SK-N-SH (cell line): Measurements from ENCODE around the gene SSBP1. TPM values are rescaled to one million over a fixed set of nuclear protein-coding genes. Genes with fewer than 3 reads are reported as not detected.

Experiments
- CTCF ChIA-PET: fragments of 300-600, 350-600 bp; formaldehyde crosslinking; extraction: SDS; loops from one replicate; lab custom pipeline; 2021; lab: Yijun Ruan, JAX
- POLR2A ChIA-PET: fragments of 350-600 bp; sonication (Branson Sonifier 250); formaldehyde crosslinking; extraction: SDS; loops from one replicate; lab custom pipeline; 2020; ENCODE audit warnings: antibody characterized with exemption, inconsistent platforms; lab: Yijun Ruan, JAX
- DNase-seq: peaks from one replicate; pipeline ENCODE4 v3.0.0; 2012
- H2AFZ ChIP-seq: fragments of 200-600 bp; sonication (generic); 2 replicates; pipeline ENCODE4 v1.8.1; 2016; ENCODE audit warnings: antibody characterized with exemption, mild to moderate bottlenecking, low read depth
- H3F3A ChIP-seq: fragments of 200-600 bp; sonication (generic); replicated peaks from 2 replicates; pipeline ENCODE3; 2016; ENCODE audit warnings: antibody characterized with exemption, mild to moderate bottlenecking; ENCODE audit not compliant: insufficient read depth
- H3K27ac ChIP-seq, 2 experiments: fragments of 200-500 bp in 1 of 2; fragments of 200-600 bp in 1 of 2; sonication (Bioruptor generic) in 1 of 2; sonication (generic), shearing (Covaris generic) in 1 of 2; 2 replicates each; pipeline versions ENCODE4 v1.5.1 to v1.6.1; 2014 to 2016; ENCODE audit warnings: low read depth in 2 of 2, inconsistent platforms in 1 of 2, low read length in 1 of 2, mild to moderate bottlenecking in 1 of 2, mixed read lengths in 1 of 2
- H3K27me3 ChIP-seq: fragments of 200-600 bp; sonication (generic), shearing (Covaris generic); 2 replicates; pipeline ENCODE4 v1.6.1; 2016; ENCODE audit warnings: mixed run types; ENCODE audit not compliant: insufficient read depth
- H3K36me3 ChIP-seq, 2 experiments: fragments of 200-500 bp in 1 of 2; fragments of 200-600 bp in 1 of 2; sonication (Bioruptor generic) in 1 of 2; sonication (generic) in 1 of 2; replicated peaks in 1 of 2; 2 replicates each; pipeline versions ENCODE3 to v1.5.1; 2014 to 2016; ENCODE audit warnings: low read length in 1 of 2, mild to moderate bottlenecking in 1 of 2; ENCODE audit not compliant: insufficient read depth in 2 of 2, control insufficient read depth in 1 of 2
- H3K4me1 ChIP-seq, 2 experiments: fragments of 200-500 bp in 1 of 2; fragments of 200-600 bp in 1 of 2; sonication (Bioruptor generic) in 1 of 2; sonication (generic), shearing (Covaris generic) in 1 of 2; 2 replicates each; pipeline versions ENCODE4 v1.5.1 to v1.6.1; 2014 to 2016; ENCODE audit warnings: low read depth in 1 of 2, low read length in 1 of 2, mixed run types in 1 of 2; ENCODE audit not compliant: insufficient read depth in 2 of 2, control insufficient read depth in 1 of 2
- H3K4me2 ChIP-seq: fragments of 200-600 bp; sonication (generic), shearing (Covaris generic); 2 replicates; pipeline ENCODE4 v1.6.1; 2017; ENCODE audit warnings: mixed run types
- H3K4me3 ChIP-seq, 2 experiments: fragments of 200-500 bp in 1 of 2; fragments of 200-600 bp in 1 of 2; sonication (Bioruptor generic) in 1 of 2; sonication (generic), shearing (Covaris generic) in 1 of 2; 2 replicates each; pipeline versions ENCODE4 v1.5.1 to v1.8.1; 2014 to 2016; ENCODE audit warnings: low read depth in 2 of 2, inconsistent platforms in 1 of 2, low read length in 1 of 2, mild to moderate bottlenecking in 1 of 2, mixed read lengths in 1 of 2, moderate library complexity in 1 of 2
- H3K79me2 ChIP-seq: fragments of 200-600 bp; sonication (generic); 2 replicates; pipeline ENCODE4 v1.8.1; 2017; ENCODE audit warnings: mild to moderate bottlenecking; ENCODE audit not compliant: insufficient read depth
- H3K9ac ChIP-seq: fragments of 200-600 bp; sonication (generic); 2 replicates; pipeline ENCODE4 v1.6.1; 2017; ENCODE audit warnings: mixed run types
- H3K9me2 ChIP-seq: fragments of 200-600 bp; sonication (generic); 2 replicates; pipeline ENCODE4 v1.6.1; 2017; ENCODE audit warnings: mixed run types
- H3K9me3 ChIP-seq: fragments of 200-600 bp; sonication (generic); 2 replicates; pipeline ENCODE4 v1.6.1; 2017; ENCODE audit warnings: mixed run types, mild to moderate bottlenecking, moderate library complexity
- H4K20me1 ChIP-seq: fragments of 200-600 bp; sonication (generic); 2 replicates; pipeline ENCODE4 v1.6.1; 2017; ENCODE audit warnings: mild to moderate bottlenecking, mixed run types; ENCODE audit not compliant: insufficient read depth
- CHD2 ChIP-seq: fragments of 150-350 bp; IDR thresholded peaks from 2 replicates; pipeline ENCODE4 v1.6.1; 2018; ENCODE audit warnings: low read length; ENCODE audit not compliant: partially characterized antibody
- ELF1 ChIP-seq: IDR thresholded peaks from 2 replicates; pipeline ENCODE4 v1.4.0; 2012
- FOSL2 ChIP-seq: IDR thresholded peaks from 2 replicates; pipeline ENCODE4 v1.4.0; 2012; ENCODE audit warnings: low read depth, mild to moderate bottlenecking, moderate library complexity, borderline replicate concordance
- GABPA ChIP-seq: IDR thresholded peaks from 2 replicates; pipeline ENCODE4 v1.4.0; 2012; ENCODE audit warnings: low read depth, mild to moderate bottlenecking
- GATA2 ChIP-seq: sonication (generic); formaldehyde crosslinking; IDR thresholded peaks from 2 replicates; pipeline ENCODE4 v1.5.0; 2020; ENCODE audit warnings: mild to moderate bottlenecking, missing genetic modification reagents
- NRF1 ChIP-seq: IDR thresholded peaks from 2 replicates; pipeline ENCODE4 v1.6.1; 2012; ENCODE audit warnings: low read depth, mild to moderate bottlenecking, low read length
- POLR2AphosphoS5 ChIP-seq: IDR thresholded peaks from 2 replicates; pipeline ENCODE4 v1.6.1; 2012; ENCODE audit warnings: low read depth, low read length
- SIN3A ChIP-seq: IDR thresholded peaks from 2 replicates; pipeline ENCODE4 v1.6.1; 2012; ENCODE audit warnings: low read depth, mild to moderate bottlenecking, low read length, moderate library complexity, borderline replicate concordance
- SMC3 ChIP-seq: IDR thresholded peaks from 2 replicates; pipeline ENCODE4 v1.6.1; 2012; ENCODE audit warnings: low read depth, low read length, improper control_type of control experiment
- TAF1 ChIP-seq: IDR thresholded peaks from 2 replicates; pipeline ENCODE4 v1.6.1; 2012; ENCODE audit warnings: low read depth, mild to moderate bottlenecking, low read length, moderate library complexity, borderline replicate concordance
- TEAD4 ChIP-seq: IDR thresholded peaks from 2 replicates; pipeline ENCODE4 v1.4.0; 2012; ENCODE audit warnings: mild to moderate bottlenecking, borderline replicate concordance; ENCODE audit not compliant: insufficient read depth
- YY1 ChIP-seq: IDR thresholded peaks from 2 replicates; pipeline ENCODE4 v1.4.0; 2012; ENCODE audit warnings: low read depth, mild to moderate bottlenecking
- whole genome bisulfite sequencing: methylation state at CpG from one replicate; pipeline ENCODE4 v1.1.6; 2017; ENCODE audit warnings: low lambda C conversion rate; 5-methylcytosine and 5-hydroxymethylcytosine counted together
- polyA plus RNA-seq, 3 experiments: library from polyadenylated mRNA; depleted of rRNA; stranded (reverse); fragments of >200 nt; gene quantifications; 2 replicates each; pipeline ENCODE4 v1.2.3, GENCODE V29; 2012
- TF ChIP-seq, protein P1 (sequence below): fragments of 200-600 bp; sonication (generic); IDR thresholded peaks from 2 replicates; pipeline ENCODE4 v1.6.1; 2017; ENCODE audit warnings: antibody characterized with exemption, mild to moderate bottlenecking, moderate library complexity
- TF ChIP-seq, protein P2 (sequence below): IDR thresholded peaks from 2 replicates; pipeline ENCODE4 v1.4.0; 2012; ENCODE audit warnings: low read depth, borderline replicate concordance
- TF ChIP-seq, protein P3 (sequence below): IDR thresholded peaks from 2 replicates; pipeline ENCODE4 v1.4.0; 2012; ENCODE audit warnings: low read depth, borderline replicate concordance

Gene SSBP1
- polyA plus RNA-seq, 1 of the 3 experiments (the other 2 are of a cell fraction), result 212 TPM

DNA sequence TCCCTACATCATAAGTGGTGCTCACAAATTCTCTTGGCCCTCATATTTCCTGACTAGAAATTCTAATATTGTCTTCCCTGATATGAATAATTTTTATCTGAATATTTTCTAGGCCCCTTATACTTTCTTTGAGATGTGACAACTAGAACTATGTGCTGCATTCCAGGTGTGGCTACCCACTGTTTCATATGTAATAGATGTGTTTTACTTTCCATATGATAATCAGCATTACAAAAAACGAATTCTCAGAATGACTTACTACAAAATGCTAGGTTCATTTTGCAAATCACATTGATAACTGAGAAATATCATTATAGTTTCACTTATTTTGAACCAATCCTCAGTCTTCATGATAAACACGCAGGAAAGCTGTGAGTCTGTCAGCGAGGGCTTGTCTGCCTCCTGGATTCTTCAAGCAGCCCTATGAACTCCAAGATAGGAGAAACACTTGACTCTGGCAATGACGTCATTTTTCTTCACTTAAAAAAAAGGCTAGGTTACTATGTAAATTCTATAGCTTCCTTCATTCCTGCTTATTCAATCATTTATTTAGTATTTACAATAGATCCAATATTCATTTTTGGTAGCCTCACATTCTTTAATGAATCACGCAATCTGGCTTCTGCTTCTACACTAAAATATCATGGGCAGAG is 25.4 kb upstream of the SSBP1 start:
- H4K20me1 ChIP-seq, result no peaks in the 10 kb centered on the region
- H3K9me3 ChIP-seq, result no peaks in the 10 kb centered on the region
- H2AFZ ChIP-seq, result no peak overlapping the region
- CTCF ChIA-PET, result interaction anchor here (0.8 to 1.8 kb wide), 2 partner anchors 25 to 73 kb away, joined by 3 to 11 read pairs; partner anchors contain the start of gene SSBP1
- H3K4me3 ChIP-seq, result no peak overlapping the region
- H3K4me1 ChIP-seq, result no peaks in the 10 kb centered on the region
- TF ChIP-seq, protein P1, sequence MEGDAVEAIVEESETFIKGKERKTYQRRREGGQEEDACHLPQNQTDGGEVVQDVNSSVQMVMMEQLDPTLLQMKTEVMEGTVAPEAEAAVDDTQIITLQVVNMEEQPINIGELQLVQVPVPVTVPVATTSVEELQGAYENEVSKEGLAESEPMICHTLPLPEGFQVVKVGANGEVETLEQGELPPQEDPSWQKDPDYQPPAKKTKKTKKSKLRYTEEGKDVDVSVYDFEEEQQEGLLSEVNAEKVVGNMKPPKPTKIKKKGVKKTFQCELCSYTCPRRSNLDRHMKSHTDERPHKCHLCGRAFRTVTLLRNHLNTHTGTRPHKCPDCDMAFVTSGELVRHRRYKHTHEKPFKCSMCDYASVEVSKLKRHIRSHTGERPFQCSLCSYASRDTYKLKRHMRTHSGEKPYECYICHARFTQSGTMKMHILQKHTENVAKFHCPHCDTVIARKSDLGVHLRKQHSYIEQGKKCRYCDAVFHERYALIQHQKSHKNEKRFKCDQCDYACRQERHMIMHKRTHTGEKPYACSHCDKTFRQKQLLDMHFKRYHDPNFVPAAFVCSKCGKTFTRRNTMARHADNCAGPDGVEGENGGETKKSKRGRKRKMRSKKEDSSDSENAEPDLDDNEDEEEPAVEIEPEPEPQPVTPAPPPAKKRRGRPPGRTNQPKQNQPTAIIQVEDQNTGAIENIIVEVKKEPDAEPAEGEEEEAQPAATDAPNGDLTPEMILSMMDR, result no peak
- TF ChIP-seq TEAD4 (no peak), ELF1 (no peak), NRF1 (no peak), YY1 (no peak), SMC3 (no peak), SIN3A (no peak), GATA2 (CRISPR knock-in tag) (no peak), FOSL2 (no peak), CHD2 (no peak), TAF1 (no peak), POLR2AphosphoS5 (no peak), GABPA (no peak)
- TF ChIP-seq, protein P2, sequence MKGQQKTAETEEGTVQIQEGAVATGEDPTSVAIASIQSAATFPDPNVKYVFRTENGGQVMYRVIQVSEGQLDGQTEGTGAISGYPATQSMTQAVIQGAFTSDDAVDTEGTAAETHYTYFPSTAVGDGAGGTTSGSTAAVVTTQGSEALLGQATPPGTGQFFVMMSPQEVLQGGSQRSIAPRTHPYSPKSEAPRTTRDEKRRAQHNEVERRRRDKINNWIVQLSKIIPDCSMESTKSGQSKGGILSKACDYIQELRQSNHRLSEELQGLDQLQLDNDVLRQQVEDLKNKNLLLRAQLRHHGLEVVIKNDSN, result no peak
- TF ChIP-seq, protein P3, sequence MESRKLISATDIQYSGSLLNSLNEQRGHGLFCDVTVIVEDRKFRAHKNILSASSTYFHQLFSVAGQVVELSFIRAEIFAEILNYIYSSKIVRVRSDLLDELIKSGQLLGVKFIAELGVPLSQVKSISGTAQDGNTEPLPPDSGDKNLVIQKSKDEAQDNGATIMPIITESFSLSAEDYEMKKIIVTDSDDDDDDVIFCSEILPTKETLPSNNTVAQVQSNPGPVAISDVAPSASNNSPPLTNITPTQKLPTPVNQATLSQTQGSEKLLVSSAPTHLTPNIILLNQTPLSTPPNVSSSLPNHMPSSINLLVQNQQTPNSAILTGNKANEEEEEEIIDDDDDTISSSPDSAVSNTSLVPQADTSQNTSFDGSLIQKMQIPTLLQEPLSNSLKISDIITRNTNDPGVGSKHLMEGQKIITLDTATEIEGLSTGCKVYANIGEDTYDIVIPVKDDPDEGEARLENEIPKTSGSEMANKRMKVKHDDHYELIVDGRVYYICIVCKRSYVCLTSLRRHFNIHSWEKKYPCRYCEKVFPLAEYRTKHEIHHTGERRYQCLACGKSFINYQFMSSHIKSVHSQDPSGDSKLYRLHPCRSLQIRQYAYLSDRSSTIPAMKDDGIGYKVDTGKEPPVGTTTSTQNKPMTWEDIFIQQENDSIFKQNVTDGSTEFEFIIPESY, result no peak
- no peaks in the 10 kb centered on the region for H3K79me2 ChIP-seq
- H3K36me3 ChIP-seq, result peaks cover 0 to 5% of the 10 kb centered on the region in 2 experiments
- H3K9me2 ChIP-seq, result no peaks in the 10 kb centered on the region; the same call in 1 of the 2 replicates
- H3K9ac ChIP-seq, result no peak overlapping the region
- H3F3A ChIP-seq, result no peaks in the 10 kb centered on the region
- no peaks in the 10 kb centered on the region for H3K27me3 ChIP-seq
- DNase-seq, result no peak
- POLR2A ChIA-PET, result no interaction called here
- 71% methylated on average over 5 of the region's 5 CpGs for WGBS
- no peak overlapping the region for H3K4me2 ChIP-seq
- no peak overlapping the region for H3K27ac ChIP-seq
